Measurements from ENCODE around the gene NLGN1.

GRCh38 chr3:173660645-173661299 is 263.2 kb downstream of the NLGN1 start:
- no peak for TF ChIP-seq EZH2 (IDR thresholded peaks at IDR 0.05; ENCODE audit: borderline replicate concordance, insufficient read depth, low read length, poor library complexity, severe bottlenecking)
- no peak for TF ChIP-seq CTCF (IDR thresholded peaks at IDR 0.05; ENCODE audit: poor library complexity, severe bottlenecking)
- no peak for TF ChIP-seq REST (IDR thresholded peaks at IDR 0.05; ENCODE audit: borderline replicate concordance)
- no peak for TF ChIP-seq TAF1 (IDR thresholded peaks at IDR 0.05; ENCODE audit: low read depth)
- TF ChIP-seq POLR2AphosphoS5 (IDR thresholded peaks at IDR 0.05): no peak
- TF ChIP-seq RAD21 (conservative IDR thresholded peaks at IDR 0.05): no peak
- TF ChIP-seq EP300 (conservative IDR thresholded peaks at IDR 0.05; ENCODE audit: poor library complexity, severe bottlenecking): no peak

All from neural cell (in vitro differentiated cells).